ENCODE measurements around the gene RBM26.

DNA sequence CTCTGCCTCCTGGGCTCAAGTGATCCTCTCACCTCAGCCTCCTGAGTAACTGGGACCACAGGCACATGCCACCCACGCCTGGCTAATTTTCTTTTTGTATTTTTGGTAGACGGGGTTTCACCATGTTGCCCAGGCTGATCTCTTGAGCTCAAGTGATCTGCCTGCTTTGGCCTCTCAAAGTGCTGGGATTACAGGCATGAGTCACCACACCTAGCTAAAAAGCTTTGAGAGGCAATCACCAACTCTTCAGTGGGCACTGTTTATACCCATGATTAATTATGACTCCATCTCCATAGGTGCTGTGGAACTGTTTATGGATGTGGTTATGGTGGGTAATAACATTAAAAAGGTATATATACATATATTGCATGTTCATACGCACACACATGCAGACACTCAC is 7.5 kb upstream of the RBM26 start:
- TF ChIP-seq, protein P1, sequence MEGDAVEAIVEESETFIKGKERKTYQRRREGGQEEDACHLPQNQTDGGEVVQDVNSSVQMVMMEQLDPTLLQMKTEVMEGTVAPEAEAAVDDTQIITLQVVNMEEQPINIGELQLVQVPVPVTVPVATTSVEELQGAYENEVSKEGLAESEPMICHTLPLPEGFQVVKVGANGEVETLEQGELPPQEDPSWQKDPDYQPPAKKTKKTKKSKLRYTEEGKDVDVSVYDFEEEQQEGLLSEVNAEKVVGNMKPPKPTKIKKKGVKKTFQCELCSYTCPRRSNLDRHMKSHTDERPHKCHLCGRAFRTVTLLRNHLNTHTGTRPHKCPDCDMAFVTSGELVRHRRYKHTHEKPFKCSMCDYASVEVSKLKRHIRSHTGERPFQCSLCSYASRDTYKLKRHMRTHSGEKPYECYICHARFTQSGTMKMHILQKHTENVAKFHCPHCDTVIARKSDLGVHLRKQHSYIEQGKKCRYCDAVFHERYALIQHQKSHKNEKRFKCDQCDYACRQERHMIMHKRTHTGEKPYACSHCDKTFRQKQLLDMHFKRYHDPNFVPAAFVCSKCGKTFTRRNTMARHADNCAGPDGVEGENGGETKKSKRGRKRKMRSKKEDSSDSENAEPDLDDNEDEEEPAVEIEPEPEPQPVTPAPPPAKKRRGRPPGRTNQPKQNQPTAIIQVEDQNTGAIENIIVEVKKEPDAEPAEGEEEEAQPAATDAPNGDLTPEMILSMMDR (IDR thresholded peaks at IDR 0.05), result no peak
- TF ChIP-seq POLR2A (IDR thresholded peaks at IDR 0.05), result no peak

Data from testis (tissue), 2 donors.